Heart right ventricle (tissue), 16 donors: ENCODE results near the gene DARS1. TPM values are rescaled to one million over a fixed set of nuclear protein-coding genes. Genes with fewer than 3 reads are reported as not detected.
A peak's percentile ranks its signal among the peaks of the same experiment; 100 is the strongest.

Experiments used
- ATAC-seq, 8 donors: fragments of 200-7000 bp; cut with Tn5 transposase; one replicate each; pipeline ENCODE4 v1.9.1; 2020; ENCODE audit warnings: mild to moderate bottlenecking in 8 of 8, moderate library complexity in 8 of 8, moderate number of reproducible peaks in 1 of 8
- DNase-seq, 2 donors: peaks; one replicate each; pipeline ENCODE4 v3.0.0-alpha.2; 2020
- H3K27ac ChIP-seq, 10 donors: fragments of 200-600 bp; sonication (generic) in 2 of 10; one replicate each; pipeline versions ENCODE4 v1.5.0 to v1.8.0; 2020 to 2022; ENCODE audit warnings: mild to moderate bottlenecking in 3 of 10
- H3K27me3 ChIP-seq, 7 donors: fragments of 200-600 bp; one replicate each; pipeline ENCODE4 v1.8.0; 2021 to 2022; ENCODE audit warnings: mild to moderate bottlenecking in 2 of 7
- H3K36me3 ChIP-seq, 9 donors: fragments of 200-600 bp; sonication (generic) in 1 of 9; one replicate each; pipeline versions ENCODE4 v1.5.0 to v1.8.0; 2020 to 2022; ENCODE audit warnings: mild to moderate bottlenecking in 2 of 9
- H3K4me1 ChIP-seq, 9 donors: fragments of 200-600 bp; sonication (generic) in 1 of 9; one replicate each; pipeline versions ENCODE4 v1.5.0 to v1.8.0; 2020 to 2022; ENCODE audit warnings: mild to moderate bottlenecking in 4 of 9
- H3K4me3 ChIP-seq, 10 donors: fragments of 200-600 bp; sonication (generic) in 2 of 10; one replicate each; pipeline versions ENCODE4 v1.5.0 to v1.8.0; 2020 to 2022; ENCODE audit warnings: mild to moderate bottlenecking in 7 of 10, moderate library complexity in 2 of 10
- H3K9me3 ChIP-seq, 11 donors: fragments of 200-600 bp in 10 of 11; sonication (generic) in 2 of 11; one replicate each; pipeline versions ENCODE4 v1.5.0 to v1.8.0; 2013 to 2022; ENCODE audit warnings: mild to moderate bottlenecking in 2 of 11, control low read depth in 1 of 11, moderate library complexity in 1 of 11
- CTCF ChIP-seq, 9 donors: fragments of 200-600 bp; sonication (generic) in 2 of 9; IDR thresholded peaks; one replicate each; pipeline versions ENCODE4 v1.5.0 to v1.8.0; 2021 to 2022; ENCODE audit warnings: antibody characterized with exemption in 9 of 9, mild to moderate bottlenecking in 5 of 9, moderate library complexity in 1 of 9
- WGBS, 2 donors: extraction: QIAGEN DNeasy Blood & Tissue Kit; methylation state at CpG; one replicate each; pipeline ENCODE4 v1.1.7; 2013; ENCODE audit warnings: inconsistent platforms in 1 of 2; 5-methylcytosine and 5-hydroxymethylcytosine counted together
- intact Hi-C, 10 donors: fragments of 100-400 bp; cut with DNase I; formaldehyde crosslinking; loops; one replicate each; pipeline versions ENCODE4 v1.11.1 to v1.14.2; 2022
- polyA plus RNA-seq, 2 donors: library from polyadenylated mRNA; stranded (reverse); fragments of 200-250 nt; gene quantifications; one replicate each; pipeline ENCODE4 v1.2.3, GENCODE V29; 2013
- total RNA-seq, 10 donors: library from RNA; stranded (reverse); fragmentation: NEBNext Ultra II Directional in 3 of 10; extraction: Animal tissue kit (Norgen Biotek cat#: 25700) in 3 of 10; gene quantifications; one replicate each; pipeline versions ENCODE4 v1.2.1 to v1.2.4, GENCODE V29; 2021 to 2023
- donor health status: Arrhythmogenic right ventricular cardiomyopathy.
- donor health status: ischemic (EF 13 %, LVEDD 7.1; RV severe dilation, severe dysfunction).
- donor health status: healthy with polysubstance abuse.
- donor health status: DM: no; HTN: yes; CAD: no.
- donor health status: DM: no; HTN: no; CAD: no.
- donor health status: ischemic (EF 25% LVEDD 6.9; RV normal size, moderate dysfunction).
- donor health status: ischemic (EF 25% LVEDD 5.7; RV mildly dilated, moderate dysfunction).
- donor health status: healthy.
- donor health status: DM: yes; HTN: yes; CAD: no.
- donor health status: Ischemic cardiomyopathy.
- donor health status: ischemic (EF 35%, LVEDD 5.7; RV mildly dilated, moderate dysfunction).
- donor health status: nonischemic (EF 11% LVEDD 7.7; RV severe dilation, severe dysfunction).
- donor health status: DM: yes; HTN: yes; CAD: no.
- donor health status: PGD.
- donor health status: ischemic (EF 29% LVEDD 5.4; RV normal size, mild dysfunction).
- donor health status: nonischemic (EF 23%, LVEDD 6.1; RV moderate dilation, normal function).

The DARS1 gene
- total and polyA plus RNA-seq, 12 donors = 47.8 to 136 (median 65.7) TPM

- WGBS, 2 donors = 85 to 92% methylated on average over 9 of the region's 9 CpGs
- intact Hi-C loops = loop anchor here in 1 of 10 donors (5.0 kb wide), 1 partner anchor 104 kb away; no protein-coding TSS in a partner anchor
- no peak overlapping the region for H3K4me3 ChIP-seq
- no peaks in the 10 kb centered on the region for H3K27me3 ChIP-seq
- no peak for TF ChIP-seq CTCF (IDR thresholded peaks at IDR 0.05)
- no peaks in the 10 kb centered on the region for H3K9me3 ChIP-seq
- H3K36me3 ChIP-seq = no peaks in the 10 kb centered on the region
- peak in 7 of 8 donors; percentile 43 to 86 (median 74) for ATAC-seq
- peak; percentile 29 to 33 for DNase-seq
- H3K4me1 ChIP-seq = peaks cover 0 to 54% (median 34%) of the 10 kb centered on the region in 9 donors
- peak overlapping the region in 1 of 10 donors; percentile 87 for H3K27ac ChIP-seq
Measured at GRCh38 chr2:136008205-136008865, 22.9 kb upstream of the DARS1 start.

- 44 to 58% methylated on average over 3 of the region's 3 CpGs for WGBS, 2 donors
- ATAC-seq (no peak), DNase-seq (no peak)
- no peak for TF ChIP-seq CTCF (IDR thresholded peaks at IDR 0.05)
- Histone ChIP-seq H3K27me3 (no peaks in the 10 kb centered on the region), H3K27ac (peak overlapping the region in 1 of 10 donors; percentile 87), H3K4me3 (no peak overlapping the region), H3K36me3 (no peaks in the 10 kb centered on the region), H3K4me1 (peaks cover 0 to 40% (median 17%) of the 10 kb centered on the region in 9 donors), H3K9me3 (no peaks in the 10 kb centered on the region)
- intact Hi-C loops = loop anchor here in 1 of 10 donors (5.0 kb wide), 1 partner anchor 106 kb away; no protein-coding TSS in a partner anchor
Measured at GRCh38 chr2:136006658-136007057, 21.2 kb upstream of the DARS1 start.

- Histone ChIP-seq H3K36me3 (no peaks in the 10 kb centered on the region), H3K9me3 (no peaks in the 10 kb centered on the region), H3K27me3 (no peaks in the 10 kb centered on the region), H3K27ac (peak overlapping the region in 1 of 10 donors; percentile 7), H3K4me3 (no peak overlapping the region), H3K4me1 (peaks cover 0 to 47% (median 24%) of the 10 kb centered on the region in 9 donors)
- DNase-seq = no peak
- ATAC-seq = no peak
- WGBS, 2 donors = 58 to 69% methylated on average over 3 of the region's 3 CpGs
- intact Hi-C loops = loop anchor here in 1 of 10 donors (5.0 kb wide), 1 partner anchor 107 kb away; no protein-coding TSS in a partner anchor
- TF ChIP-seq CTCF (IDR thresholded peaks at IDR 0.05) = no peak
Measured at GRCh38 chr2:136005462-136006196, 20.2 kb upstream of the DARS1 start.

- Histone ChIP-seq H3K27ac (no peak overlapping the region), H3K9me3 (no peaks in the 10 kb centered on the region), H3K4me3 (no peak overlapping the region), H3K4me1 (peaks cover 0 to 53% (median 30%) of the 10 kb centered on the region in 9 donors), H3K27me3 (no peaks in the 10 kb centered on the region), H3K36me3 (no peaks in the 10 kb centered on the region)
- no peak for DNase-seq
- WGBS, 2 donors = 84 to 85% methylated on average over 3 of the region's 3 CpGs
- ATAC-seq = no peak
- intact Hi-C loops = loop anchor here in 1 of 10 donors (5.0 kb wide), 1 partner anchor 107 kb away; no protein-coding TSS in a partner anchor
- no peak for TF ChIP-seq CTCF (IDR thresholded peaks at IDR 0.05)
Measured at GRCh38 chr2:136004965-136005364, 19.5 kb upstream of the DARS1 start.
